IMR-90 (cell line): ENCODE measurements around the gene ARHGEF37.

Experiments used
- CEBPB ChIP-seq: IDR thresholded peaks from 2 replicates; pipeline ENCODE4 v1.6.1; 2012; ENCODE audit warnings: low read depth, low read length, improper control_type of control experiment
- CHD1 ChIP-seq: IDR thresholded peaks from 2 replicates; pipeline ENCODE4 v1.6.1; 2012; ENCODE audit warnings: low read depth, low read length, improper control_type of control experiment
- CTCF ChIP-seq: conservative IDR thresholded peaks from 2 replicates; pipeline ENCODE4 v1.5.1; 2012; ENCODE audit warnings: mild to moderate bottlenecking, low read depth, low read length, improper control_type of control experiment
- ELK1 ChIP-seq: fragments of 150-350 bp; IDR thresholded peaks from 2 replicates; pipeline ENCODE4 v1.6.1; 2016; ENCODE audit warnings: low read depth, mild to moderate bottlenecking, low read length, moderate library complexity, borderline replicate concordance
- FOS ChIP-seq: fragments of 150-350 bp; IDR thresholded peaks from 2 replicates; pipeline ENCODE4 v1.6.1; 2016; ENCODE audit warnings: low read depth, low read length
- MAZ ChIP-seq: IDR thresholded peaks from 2 replicates; pipeline ENCODE4 v1.6.1; 2012; ENCODE audit warnings: low read depth, mild to moderate bottlenecking, low read length, improper control_type of control experiment, moderate library complexity, borderline replicate concordance
- MXI1 ChIP-seq: IDR thresholded peaks from 2 replicates; pipeline ENCODE4 v1.6.1; 2012; ENCODE audit warnings: low read depth, mild to moderate bottlenecking, low read length, moderate library complexity, borderline replicate concordance
- NFE2L2 ChIP-seq: fragments of 150-350 bp; IDR thresholded peaks from 2 replicates; pipeline ENCODE4 v1.6.1; 2016; ENCODE audit warnings: low read depth, mild to moderate bottlenecking, low read length
- POLR2A ChIP-seq: IDR thresholded peaks from 2 replicates; pipeline ENCODE4 v1.6.1; 2012; ENCODE audit warnings: mild to moderate bottlenecking, low read depth, low read length
- RAD21 ChIP-seq: IDR thresholded peaks from 2 replicates; pipeline ENCODE4 v1.6.1; 2012; ENCODE audit warnings: low read length, improper control_type of control experiment
- RCOR1 ChIP-seq: IDR thresholded peaks from 2 replicates; pipeline ENCODE4 v1.6.1; 2012; ENCODE audit warnings: mild to moderate bottlenecking, low read length, improper control_type of control experiment; ENCODE audit not compliant: insufficient replicate concordance
- SMC3 ChIP-seq: fragments of 150-350 bp; IDR thresholded peaks from 2 replicates; pipeline ENCODE4 v1.6.1; 2016; ENCODE audit warnings: low read depth, mild to moderate bottlenecking, antibody characterized with exemption, low read length, moderate library complexity
- USF2 ChIP-seq: fragments of 150-350 bp; IDR thresholded peaks from 2 replicates; pipeline ENCODE4 v1.6.1; 2017; ENCODE audit warnings: mild to moderate bottlenecking, antibody characterized with exemption, low read length, low read depth

GRCh38 chr5:149618581-149619248 is 37.4 kb downstream of the ARHGEF37 start:
- TF ChIP-seq CTCF (peak; percentile 79), RAD21 (peak; percentile 83), NFE2L2 (no peak), USF2 (no peak), CEBPB (no peak), POLR2A (no peak), RCOR1 (no peak), ELK1 (no peak), FOS (no peak), SMC3 (peak; percentile 55; the same call in 1 of the 2 replicates), MXI1 (no peak), MAZ (0 out of 2 replicates have a peak, but pooled peaks have one; percentile 8), CHD1 (no peak)
